ENCODE data around the gene TEKT3.

The TEKT3 gene

GRCh38 chr17:15263680-15264079 is 77.7 kb downstream of the TEKT3 start:
- no peak for DNase-seq

- DNase-seq, result peak; percentile 78
Measured at GRCh38 chr17:15263206-15263579, 78.2 kb downstream of the TEKT3 start.

GRCh38 chr17:15262291-15263205 is 78.8 kb downstream of the TEKT3 start:
- DNase-seq, result peak; percentile 83

GRCh38 chr17:15261802-15262290 is 79.6 kb downstream of the TEKT3 start:
- DNase-seq, result peak; percentile 59

GRCh38 chr17:15261258-15261801 is 80.1 kb downstream of the TEKT3 start:
- DNase-seq, result peak; percentile 79

- peak; percentile 94 for DNase-seq
Measured at GRCh38 chr17:15260376-15261257, 80.8 kb downstream of the TEKT3 start.

GRCh38 chr17:15257796-15258512 is 83.4 kb downstream of the TEKT3 start:
- DNase-seq, result no peak

GRCh38 chr17:15257258-15257788 is 84.1 kb downstream of the TEKT3 start:
- DNase-seq, result peak; percentile 89

GRCh38 chr17:15256689-15257088 is 84.7 kb downstream of the TEKT3 start:
- DNase-seq, result no peak

GRCh38 chr17:15255713-15256454 is 85.5 kb downstream of the TEKT3 start:
- DNase-seq, result peak; percentile 14
